Right lobe of liver (tissue), 6 donors: ENCODE results near the gene C19orf38. TPM values are rescaled to one million over a fixed set of nuclear protein-coding genes. Genes with fewer than 3 reads are reported as not detected.

Source experiments
- ATAC-seq, 4 donors: fragments of 200-7000 bp; cut with Tn5 transposase; one replicate each; pipeline ENCODE4 v1.9.1; 2020; ENCODE audit warnings: mild to moderate bottlenecking in 4 of 4, moderate library complexity in 4 of 4
- DNase-seq, 3 donors: peaks; one replicate each; pipeline ENCODE4 v3.0.0-alpha.2; 2020
- H3K27ac ChIP-seq, 3 donors: fragments of 200-600 bp; one replicate each; pipeline ENCODE4 v1.8.0; 2022
- H3K27me3 ChIP-seq, 2 donors: fragments of 200-600 bp; one replicate each; pipeline ENCODE4 v1.8.0; 2022
- H3K36me3 ChIP-seq, 4 donors: fragments of 200-600 bp; sonication (generic) in 1 of 4; one replicate each; pipeline versions ENCODE4 v1.5.1 to v1.8.0; 2017 to 2022; ENCODE audit warnings: control low read depth in 1 of 4
- H3K4me1 ChIP-seq, 4 donors: fragments of 200-600 bp; sonication (generic) in 1 of 4; one replicate each; pipeline versions ENCODE4 v1.5.1 to v1.8.0; 2017 to 2022; ENCODE audit warnings: control low read depth in 1 of 4
- H3K4me3 ChIP-seq, 3 donors: fragments of 200-600 bp; one replicate each; pipeline ENCODE4 v1.8.0; 2022
- H3K9me3 ChIP-seq, 4 donors: fragments of 200-600 bp; sonication (generic) in 1 of 4; one replicate each; pipeline versions ENCODE4 v1.5.1 to v1.8.0; 2017 to 2022; ENCODE audit warnings: control low read depth in 1 of 4
- CTCF ChIP-seq, 4 donors: fragments of 200-600 bp in 3 of 4; fragments of 450-650 bp in 1 of 4; IDR thresholded peaks; one replicate each; pipeline versions ENCODE4 v1.5.1 to v1.8.0; 2016 to 2022; ENCODE audit warnings: antibody characterized with exemption in 4 of 4, mild to moderate bottlenecking in 2 of 4
- POLR2A ChIP-seq: fragments of 450-650 bp; IDR thresholded peaks from one replicate; pipeline ENCODE4 v1.6.1; 2017; ENCODE audit warnings: antibody characterized with exemption, mild to moderate bottlenecking
- WGBS: methylation state at CpG from one replicate; pipeline ENCODE4 v1.1.6; 2018; ENCODE audit warnings: low coverage, low lambda C conversion rate; ENCODE audit not compliant: insufficient coverage; ENCODE audit errors: missing lambda C conversion rate; 5-methylcytosine and 5-hydroxymethylcytosine counted together
- intact Hi-C, 2 donors: fragments of 100-400 bp; cut with DNase I; formaldehyde crosslinking; loops; one replicate each; pipeline versions ENCODE4 v1.11.2 to v1.14.1; 2022
- total RNA-seq, 6 experiments: library from RNA; depleted of rRNA in 2 of 6; stranded (reverse); fragments of >200 nt in 2 of 6; fragmentation: NEBNext Ultra II Directional in 3 of 6; extraction: Animal tissue kit (Norgen Biotek cat#: 25700) in 3 of 6; gene quantifications; one replicate each; pipeline versions ENCODE4 v1.1.0 to v1.2.4, GENCODE V29; 2016 to 2023
- donor health status: DM: no; HTN: yes; CAD: no.
- donor health status: DM: no; HTN: no; CAD: no.
- donor health status: DM: no; HTN: no; CAD: no.
- donor health status: DM: no; HTN: yes; CAD: no.
- donor health status: DM: no; HTN: yes; CAD: no.

Gene C19orf38
- total RNA-seq, 6 experiments from 2014 or later = 0.58 to 2.7 (median 1.4) TPM

GRCh38 chr19:10884274-10884673 lies 36.1 kb downstream of the C19orf38 start:
- Histone ChIP-seq H3K36me3 (no peaks in the 10 kb centered on the region), H3K4me3 (no peak overlapping the region), H3K9me3 (no peaks in the 10 kb centered on the region), H3K4me1 (peaks cover 0 to 28% (median 15%) of the 10 kb centered on the region in 4 donors), H3K27me3 (no peaks in the 10 kb centered on the region), H3K27ac (no peak overlapping the region)
- no peak for DNase-seq
- 100% methylated on average over 2 of the region's 2 CpGs for WGBS
- intact Hi-C loops = no loop called here
- ATAC-seq = no peak
- no peak for TF ChIP-seq CTCF (IDR thresholded peaks at IDR 0.05)
- TF ChIP-seq POLR2A = no peak

- DNase-seq = no peak
- no peak for ATAC-seq
- Histone ChIP-seq H3K9me3 (no peaks in the 10 kb centered on the region), H3K36me3 (no peaks in the 10 kb centered on the region), H3K4me3 (no peak overlapping the region), H3K4me1 (peaks cover 0 to 18% (median 9%) of the 10 kb centered on the region in 4 donors), H3K27me3 (no peaks in the 10 kb centered on the region), H3K27ac (no peak overlapping the region)
- no peak for TF ChIP-seq CTCF (IDR thresholded peaks at IDR 0.05)
- TF ChIP-seq POLR2A = no peak
- WGBS = 77% methylated on average over 15 of the region's 20 CpGs
- intact Hi-C loops = no loop called here
These were observed 37.3 kb downstream of the C19orf38 start for GRCh38 chr19:10885201-10886169.

- Histone ChIP-seq H3K27me3 (no peaks in the 10 kb centered on the region), H3K9me3 (no peaks in the 10 kb centered on the region), H3K4me3 (no peak overlapping the region), H3K27ac (no peak overlapping the region), H3K36me3 (no peaks in the 10 kb centered on the region), H3K4me1 (no peaks in the 10 kb centered on the region)
- no peak for DNase-seq
- no peak for ATAC-seq
- intact Hi-C loops = no loop called here
- no peak for TF ChIP-seq POLR2A
- no peak for TF ChIP-seq CTCF (IDR thresholded peaks at IDR 0.05)
- WGBS = 92% methylated on average over 4 of the region's 9 CpGs
These were observed 39.6 kb downstream of the C19orf38 start for GRCh38 chr19:10887616-10888367.

- DNase-seq (no peak), ATAC-seq (no peak)
- no peaks in the 10 kb centered on the region for H3K4me1 ChIP-seq
- TF ChIP-seq POLR2A = no peak
- no peak for TF ChIP-seq CTCF (IDR thresholded peaks at IDR 0.05)
- no peaks in the 10 kb centered on the region for H3K9me3 ChIP-seq
- intact Hi-C loops = no loop called here
- WGBS = 96% methylated on average over 4 of the region's 13 CpGs
- H3K36me3 ChIP-seq = no peaks in the 10 kb centered on the region
- H3K27ac ChIP-seq = no peak overlapping the region
- H3K4me3 ChIP-seq = no peak overlapping the region
- no peaks in the 10 kb centered on the region for H3K27me3 ChIP-seq
These were observed 40.2 kb downstream of the C19orf38 start for GRCh38 chr19:10888421-10888866.
